GM18909 (cell line): Measurements from ENCODE around the gene ADARB2.
"Not testable (repeated sequence)": the region's sequence is repeated elsewhere in the genome, so short reads cannot be mapped to it uniquely, and the experiment has no call there.

Experiments
- ATAC-seq: cut with Tn5 transposase; IDR thresholded peaks from one replicate; pipeline ENCODE4 v1.9.1; 2021; ENCODE audit warnings: mild to moderate bottlenecking; ENCODE audit not compliant: unreplicated experiment, poor library complexity

The ADARB2 gene

DNA sequence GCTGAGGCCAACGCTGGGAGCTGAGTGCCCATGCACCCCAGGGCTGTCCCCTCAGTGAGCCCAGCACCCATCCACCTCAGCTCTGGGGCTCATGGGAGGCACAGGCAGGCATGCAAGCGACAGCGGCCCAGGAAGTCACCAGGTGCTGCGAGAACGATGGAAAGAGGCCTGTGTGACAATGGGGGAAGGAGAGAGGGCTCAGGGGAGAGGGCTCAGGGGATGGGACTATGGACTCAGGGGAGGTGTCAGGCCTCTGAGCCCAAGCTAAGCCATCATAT, 388.6 kb downstream of the ADARB2 start:
- no peak for ATAC-seq

DNA sequence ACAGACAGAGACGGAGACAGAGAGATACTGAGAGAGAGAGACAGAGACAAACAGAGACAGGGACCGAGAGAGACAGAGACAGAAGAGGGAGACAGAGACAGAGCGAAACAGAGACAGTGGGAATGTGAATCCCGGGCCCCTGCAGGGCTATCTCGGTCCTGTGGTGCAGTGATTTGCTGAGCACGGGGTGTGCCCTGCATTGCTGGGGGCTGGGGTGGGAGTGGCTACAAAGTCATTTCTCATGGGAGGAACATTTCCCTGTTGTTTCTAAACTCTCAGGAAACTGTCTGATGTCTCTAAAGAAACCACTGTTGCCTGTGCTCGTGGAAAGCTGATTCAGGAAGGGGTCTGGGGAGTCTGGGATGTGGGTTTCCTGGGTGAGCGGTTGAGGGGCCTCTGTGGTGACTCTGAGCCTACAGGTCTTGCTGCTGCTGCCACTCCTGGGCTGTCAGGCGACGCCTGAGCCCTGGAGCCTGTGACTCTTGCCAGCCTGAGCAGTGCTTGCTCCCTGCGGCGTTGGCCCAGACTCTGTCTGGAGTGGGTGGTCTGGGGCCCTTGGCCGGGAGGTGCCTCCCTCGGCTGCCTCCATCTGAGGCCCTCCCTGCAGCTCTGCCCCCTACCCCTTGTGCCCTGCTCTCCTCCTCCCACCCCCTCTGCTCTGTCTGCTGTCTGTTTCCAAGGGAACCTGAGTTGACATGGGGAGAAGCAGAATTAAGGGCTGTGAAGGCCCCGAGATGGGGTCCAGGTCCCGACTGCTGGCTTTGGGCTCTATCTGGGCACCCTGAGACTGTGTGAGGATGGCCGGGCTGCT, 389.2 kb downstream of the ADARB2 start:
- no peak for ATAC-seq

DNA sequence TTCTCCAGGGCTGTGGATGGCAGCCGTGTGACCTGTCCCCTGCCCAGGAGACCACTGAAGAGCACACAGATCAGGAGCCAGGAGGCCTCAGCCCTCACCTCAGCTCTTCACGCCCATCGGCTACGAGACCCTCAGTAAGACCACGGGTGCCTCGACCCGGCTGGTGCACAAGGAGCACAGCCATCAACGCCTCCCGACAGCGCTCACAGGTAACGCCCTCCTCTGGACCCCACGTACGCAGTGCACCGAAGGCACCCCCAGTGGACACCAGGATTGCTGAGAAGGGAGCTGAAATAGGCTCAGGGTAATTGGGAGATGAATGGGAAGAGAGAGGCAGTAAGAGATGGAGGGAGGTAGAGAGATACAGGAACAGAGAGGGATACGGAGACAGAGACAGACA, 389.8 kb downstream of the ADARB2 start:
- ATAC-seq: no peak

DNA sequence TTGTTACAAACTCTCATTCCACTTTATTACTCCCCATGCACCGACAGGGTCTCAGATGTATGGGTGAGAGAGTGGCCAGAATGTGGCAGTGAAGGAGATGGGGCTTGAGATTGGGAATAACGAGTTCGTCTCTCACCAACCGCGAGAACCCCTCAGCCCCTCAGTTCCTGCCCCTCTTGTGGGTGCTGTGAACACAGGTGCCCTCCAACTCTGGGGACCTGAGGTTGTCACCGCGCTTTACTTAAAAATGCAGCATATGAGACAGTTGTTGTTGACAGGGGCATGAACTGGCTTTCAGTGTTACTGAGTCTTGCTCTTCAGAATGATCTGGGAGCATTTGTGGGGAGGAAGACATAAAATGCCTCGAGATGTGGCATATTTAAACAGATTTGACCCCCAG, 391.1 kb downstream of the ADARB2 start:
- no peak for ATAC-seq

DNA sequence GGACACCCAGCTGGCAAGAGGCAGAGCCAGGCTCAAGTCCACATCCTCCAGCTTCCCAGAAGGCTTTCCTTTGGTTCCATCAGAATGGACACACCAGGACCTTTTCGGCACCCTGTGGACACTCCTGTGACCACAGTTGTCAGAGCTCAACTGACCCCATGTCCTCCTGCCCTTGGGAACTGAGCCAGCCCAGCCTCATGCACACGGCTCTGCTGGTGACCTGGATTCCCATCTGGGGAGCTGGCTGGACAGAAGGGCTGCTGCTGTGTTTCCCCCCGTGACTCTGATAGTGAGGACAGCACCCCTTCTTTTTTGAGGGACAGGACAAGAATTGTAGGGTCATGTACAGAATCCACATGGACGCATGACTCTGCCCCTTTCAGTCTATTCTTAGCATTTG, 392.0 kb downstream of the ADARB2 start:
- ATAC-seq: no peak

DNA sequence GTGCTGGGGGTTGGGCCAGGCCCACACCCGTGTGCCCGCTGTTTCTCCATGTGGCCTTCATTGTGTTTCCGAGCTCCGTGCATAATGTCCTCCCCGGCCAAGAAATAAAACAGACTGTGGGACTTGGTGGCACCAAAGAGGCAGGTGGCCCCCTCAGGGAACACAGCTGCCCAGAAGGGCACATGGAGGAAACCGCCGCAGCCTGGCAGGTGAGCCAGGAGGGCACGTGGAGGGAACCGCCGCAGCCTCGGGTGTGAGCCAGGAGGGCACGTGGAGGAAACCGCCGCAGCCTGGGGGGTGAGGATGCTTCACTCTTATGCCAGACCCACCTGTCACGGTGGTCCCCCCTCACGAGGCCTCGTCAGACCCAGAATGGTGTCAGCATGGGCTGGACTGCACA, 392.5 kb downstream of the ADARB2 start:
- no peak for ATAC-seq

DNA sequence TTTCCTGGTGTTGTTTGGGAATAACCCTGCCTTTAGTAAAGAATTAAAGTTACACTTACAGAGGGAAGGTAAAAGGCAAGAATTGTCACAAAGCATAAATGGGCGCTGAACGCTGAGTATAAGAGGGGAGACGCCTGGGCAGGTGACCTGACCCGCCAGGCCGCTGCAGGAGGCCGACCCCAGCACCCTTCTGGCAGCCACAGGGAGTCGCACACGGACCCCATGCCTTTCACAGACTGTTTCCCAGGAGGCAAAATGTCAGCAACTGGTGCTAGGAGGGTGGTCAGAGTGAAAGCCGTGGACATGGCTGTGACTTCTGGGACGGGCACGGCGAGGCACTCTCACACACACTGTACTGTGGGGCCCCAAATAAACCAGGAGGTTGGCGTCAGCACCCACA, 392.9 kb downstream of the ADARB2 start:
- ATAC-seq: no peak

DNA sequence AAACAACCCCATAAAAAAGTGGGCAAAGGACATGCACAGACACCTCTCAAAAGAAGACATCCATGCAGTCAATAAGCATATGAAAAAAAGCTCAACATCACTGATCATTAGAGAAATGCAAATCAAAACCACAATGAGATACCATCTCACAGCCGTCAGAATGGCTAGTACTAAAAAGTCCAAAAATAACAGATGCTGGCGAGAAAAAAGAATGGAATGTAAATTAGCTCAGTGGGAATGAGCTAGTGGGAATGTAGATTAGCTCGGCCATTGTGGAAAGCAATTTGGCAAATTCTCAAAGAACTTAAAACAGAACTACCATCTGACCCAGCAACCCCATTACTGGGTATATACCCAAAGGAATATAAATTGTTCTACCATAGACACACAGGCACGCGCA, 394.1 kb downstream of the ADARB2 start:
- no peak for ATAC-seq

DNA sequence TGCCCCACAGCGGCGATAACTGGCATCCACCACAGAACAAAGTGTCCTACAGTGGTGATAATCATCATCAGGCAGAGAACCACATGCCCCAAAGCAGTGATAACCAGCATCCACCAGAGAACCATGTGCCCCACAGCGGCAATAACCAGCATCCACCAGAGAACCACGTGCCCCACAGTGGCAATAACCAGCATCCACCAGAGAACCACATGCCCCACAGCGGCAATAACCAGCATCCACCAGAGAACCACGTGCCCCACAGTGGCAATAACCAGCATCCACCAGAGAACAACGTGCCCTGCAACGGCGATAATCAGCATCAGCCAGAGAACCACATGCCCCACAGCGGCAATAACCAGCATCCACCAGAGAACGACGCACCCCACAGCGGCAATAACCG, 396.3 kb downstream of the ADARB2 start:
- ATAC-seq: not testable (repeated sequence)

DNA sequence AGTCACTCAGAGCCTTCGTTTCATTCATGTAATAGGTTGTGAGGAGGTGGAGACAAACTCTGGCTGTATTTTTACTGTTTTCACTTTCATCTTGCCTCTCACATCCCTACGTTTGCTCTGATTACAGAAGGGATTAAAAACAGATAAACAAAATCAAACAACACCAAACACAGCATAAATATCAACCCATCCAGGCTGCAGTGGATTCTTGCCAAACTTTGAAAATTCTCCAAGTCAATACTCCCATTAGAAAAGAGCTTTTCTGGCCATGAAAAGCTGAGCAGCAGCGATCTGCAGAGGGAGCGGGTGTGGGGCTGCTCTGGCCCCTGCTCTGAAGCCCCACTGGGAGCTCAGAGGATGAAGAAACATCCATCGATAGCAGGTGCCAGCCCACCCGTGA, 397.9 kb downstream of the ADARB2 start:
- ATAC-seq: no peak

DNA sequence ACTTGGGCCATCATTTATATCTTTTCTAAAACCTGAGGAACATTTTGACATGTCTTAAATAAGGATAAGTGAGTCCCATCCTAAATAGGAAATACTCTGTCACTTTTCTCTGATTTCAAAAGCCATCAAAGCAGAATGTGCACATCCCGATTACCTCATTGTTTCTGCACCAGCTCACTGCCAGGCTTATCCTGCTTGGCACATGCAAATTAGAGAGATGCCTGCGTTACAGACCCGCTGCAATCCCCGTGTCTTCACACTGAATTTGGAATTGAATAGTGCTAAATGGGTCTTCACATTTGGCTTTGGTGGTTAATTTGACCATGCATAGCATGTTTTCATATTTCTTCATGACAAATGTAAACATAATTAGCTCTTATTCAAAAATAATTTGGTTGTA, 401.7 kb downstream of the ADARB2 start:
- ATAC-seq: no peak

DNA sequence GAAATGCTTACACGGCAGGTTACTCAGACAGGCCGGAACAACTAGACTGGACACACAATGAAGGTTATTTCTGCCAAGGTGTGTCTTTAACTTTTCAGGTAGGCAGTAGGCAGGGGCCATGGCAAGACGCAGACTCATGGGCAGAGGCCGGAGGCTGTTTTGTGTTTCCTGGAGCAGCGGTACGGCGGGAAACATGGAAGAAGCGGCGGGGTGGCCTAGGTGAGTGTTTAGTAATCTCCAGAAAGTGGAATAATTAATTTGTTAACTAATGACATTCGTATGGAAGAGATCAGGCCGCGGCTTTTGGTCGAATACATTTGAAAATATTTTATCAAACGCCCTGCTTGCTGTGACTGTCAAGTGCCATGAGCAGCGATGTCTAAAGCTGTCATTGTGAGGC, 403.3 kb downstream of the ADARB2 start:
- no peak for ATAC-seq

DNA sequence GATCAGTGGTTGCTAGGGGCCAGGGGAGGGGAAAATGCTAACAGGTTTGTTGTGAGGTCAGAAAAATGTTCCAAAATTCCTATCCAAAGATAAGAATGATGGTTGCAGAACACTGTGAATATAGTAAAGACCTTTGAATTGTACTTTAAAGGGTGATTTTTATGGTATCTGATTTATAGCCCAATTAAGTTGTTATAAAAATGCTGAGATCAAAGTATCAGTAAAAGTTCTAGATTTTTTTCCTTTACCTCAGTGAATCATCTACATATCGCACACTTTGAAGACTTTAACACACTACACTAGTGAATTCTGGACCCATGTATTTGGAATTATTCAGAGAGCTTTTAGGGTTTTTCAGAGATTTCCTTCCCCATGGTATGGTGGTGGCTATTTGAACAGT, 405.8 kb downstream of the ADARB2 start:
- no peak for ATAC-seq

DNA sequence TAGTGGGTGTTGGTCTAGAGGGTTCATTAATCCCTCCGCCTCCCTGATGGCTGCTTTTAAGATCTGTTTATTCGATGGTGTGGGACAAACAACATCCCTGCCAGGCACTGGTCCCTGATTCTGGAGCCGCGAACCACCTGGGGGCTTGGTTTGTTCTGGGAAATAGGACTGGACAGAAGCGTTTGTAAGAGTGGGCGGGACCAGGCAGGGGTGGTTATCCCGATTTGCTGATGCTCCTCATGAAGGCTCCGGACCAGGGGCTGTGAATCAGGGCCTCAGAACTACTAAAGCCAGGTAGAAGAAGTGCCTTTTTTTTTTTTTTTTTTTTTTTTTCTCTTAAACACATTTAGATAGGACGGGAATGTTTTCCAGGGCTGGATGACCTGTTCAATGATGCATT, 407.7 kb downstream of the ADARB2 start:
- ATAC-seq: no peak

DNA sequence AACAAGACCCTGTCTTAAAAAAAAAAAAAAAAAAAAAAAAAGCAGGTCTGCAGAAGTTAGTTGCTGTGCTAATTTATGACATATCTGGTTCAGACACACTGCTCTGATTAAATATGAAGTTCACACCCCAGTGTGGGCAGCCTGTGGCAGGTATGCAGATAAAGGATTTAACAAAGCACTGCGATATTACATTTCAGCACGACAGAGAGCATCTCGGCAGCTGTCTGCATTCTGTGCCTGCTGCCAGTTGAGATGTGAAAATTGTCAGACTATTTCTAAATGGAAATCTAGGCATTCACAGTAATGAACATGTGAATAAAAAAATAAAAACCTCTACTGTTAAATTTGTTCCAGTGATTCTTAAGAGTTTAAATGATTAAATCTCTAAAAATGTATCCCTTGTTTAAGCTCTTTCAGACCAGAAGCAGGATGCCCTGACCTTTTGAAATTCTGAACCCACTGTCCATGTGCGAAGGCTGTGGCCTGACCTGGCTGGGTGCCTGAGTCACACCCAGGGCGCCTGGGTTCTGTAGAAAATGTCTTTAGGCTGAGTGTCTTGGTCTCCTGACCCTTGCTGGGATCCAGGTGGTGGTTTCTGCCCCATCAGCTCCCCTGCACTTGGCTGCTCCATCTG, 408.2 kb downstream of the ADARB2 start:
- no peak for ATAC-seq

DNA sequence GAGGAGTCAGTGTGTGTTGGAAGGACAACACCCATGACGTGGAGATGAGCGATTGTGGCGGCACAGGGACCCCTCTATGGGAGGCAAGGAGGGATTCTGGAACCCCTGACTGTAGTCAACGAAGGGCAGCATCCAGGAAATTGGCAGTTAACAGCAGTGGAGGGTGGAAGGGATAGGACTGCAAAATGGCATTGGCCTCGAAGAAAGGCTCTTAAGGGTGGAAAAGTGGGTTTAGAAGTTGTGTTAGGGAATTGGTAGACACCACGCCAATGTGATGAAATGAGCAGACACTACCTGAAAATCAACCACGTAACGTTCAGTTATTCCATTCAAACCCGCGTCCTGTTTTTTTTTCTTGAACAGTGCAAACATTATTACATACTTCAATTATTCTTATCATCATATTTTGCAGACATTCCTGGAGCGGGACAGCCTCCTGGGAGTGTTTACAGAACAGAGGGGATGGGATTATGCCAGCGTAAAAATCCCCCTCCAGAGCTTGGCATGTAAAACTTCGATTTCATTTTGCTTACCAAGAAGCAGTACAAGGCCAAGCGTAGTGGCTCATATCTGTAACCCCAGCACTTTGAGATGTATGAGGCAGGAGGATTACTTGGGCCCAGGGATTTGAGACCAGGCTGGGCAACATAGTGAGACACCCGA, 409.0 kb downstream of the ADARB2 start:
- no peak for ATAC-seq

DNA sequence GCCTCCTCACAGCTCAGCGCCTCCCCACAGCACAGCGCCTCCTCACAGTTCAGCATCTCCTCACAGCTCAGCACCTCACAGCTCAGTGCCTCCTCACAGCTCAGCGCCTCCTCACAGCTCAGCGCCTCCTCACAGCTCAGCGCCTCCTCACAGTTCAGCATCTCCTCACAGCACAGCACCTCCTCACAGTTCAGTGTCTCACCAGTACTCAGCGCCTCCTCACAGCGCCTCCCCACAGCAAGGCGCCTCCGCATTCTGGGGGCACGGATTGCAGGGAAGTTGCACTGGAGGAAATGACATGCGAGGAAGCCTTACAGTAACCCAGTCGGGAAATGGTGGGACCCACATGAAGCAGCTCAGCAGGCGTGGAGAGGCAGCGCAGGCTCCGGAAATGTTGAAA, 409.6 kb downstream of the ADARB2 start:
- ATAC-seq: no peak

DNA sequence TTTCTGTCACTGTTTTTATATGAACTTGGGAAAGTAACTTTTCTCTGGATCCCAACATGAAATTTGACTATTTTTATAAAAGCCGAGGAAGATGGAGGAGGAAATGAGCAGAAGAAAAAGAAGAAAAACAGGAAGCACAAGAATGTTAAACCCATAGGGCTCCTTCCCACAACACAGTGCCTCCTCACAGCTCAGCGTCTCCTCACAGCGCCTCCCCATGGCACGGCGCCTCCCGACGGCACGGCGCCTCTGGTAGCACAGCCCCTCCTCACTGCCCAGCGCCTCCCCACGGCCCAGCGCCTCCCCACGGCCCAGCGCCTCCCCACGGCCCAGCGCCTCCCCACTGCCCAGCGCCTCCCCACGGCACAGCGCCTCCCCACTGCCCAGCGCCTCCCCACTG, 410.8 kb downstream of the ADARB2 start:
- ATAC-seq: not testable (repeated sequence)

DNA sequence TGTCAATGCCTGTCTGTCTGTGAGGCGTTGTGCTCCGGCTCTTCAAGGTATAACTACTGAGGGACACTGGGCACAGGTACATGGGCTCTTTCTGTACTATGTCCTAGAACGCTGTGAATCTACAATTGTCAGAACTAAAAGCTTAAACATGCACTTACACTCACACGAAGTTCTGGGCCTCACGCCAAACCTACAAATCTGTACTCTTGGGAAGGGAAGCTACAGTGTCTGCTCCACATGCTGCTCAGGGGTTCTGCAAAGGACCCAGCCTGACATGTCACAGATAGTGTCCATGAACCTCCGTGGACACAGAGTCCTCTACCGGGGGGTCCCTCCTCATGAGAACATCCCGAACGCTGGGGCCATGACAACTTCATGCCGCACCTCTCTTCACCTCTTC, 412.4 kb downstream of the ADARB2 start:
- no peak for ATAC-seq

DNA sequence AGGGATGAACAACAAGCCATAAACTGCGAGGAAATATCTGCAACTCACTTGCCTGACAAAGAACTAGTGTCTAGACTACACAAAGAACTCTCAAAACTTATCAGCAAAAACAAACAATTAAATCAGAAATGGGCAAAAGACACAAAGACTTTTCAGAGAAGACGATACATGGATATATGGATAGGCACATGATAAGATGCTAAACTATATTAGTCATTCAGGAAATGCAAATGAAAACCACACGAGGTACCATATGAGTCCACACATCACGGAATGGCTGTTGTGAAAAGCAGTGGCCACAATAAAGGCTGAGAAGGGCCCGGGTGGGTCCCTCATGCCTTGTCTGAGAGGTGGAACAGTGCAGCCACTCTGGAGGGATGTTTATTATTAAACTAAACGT, 413.4 kb downstream of the ADARB2 start:
- peak; percentile 52 for ATAC-seq

DNA sequence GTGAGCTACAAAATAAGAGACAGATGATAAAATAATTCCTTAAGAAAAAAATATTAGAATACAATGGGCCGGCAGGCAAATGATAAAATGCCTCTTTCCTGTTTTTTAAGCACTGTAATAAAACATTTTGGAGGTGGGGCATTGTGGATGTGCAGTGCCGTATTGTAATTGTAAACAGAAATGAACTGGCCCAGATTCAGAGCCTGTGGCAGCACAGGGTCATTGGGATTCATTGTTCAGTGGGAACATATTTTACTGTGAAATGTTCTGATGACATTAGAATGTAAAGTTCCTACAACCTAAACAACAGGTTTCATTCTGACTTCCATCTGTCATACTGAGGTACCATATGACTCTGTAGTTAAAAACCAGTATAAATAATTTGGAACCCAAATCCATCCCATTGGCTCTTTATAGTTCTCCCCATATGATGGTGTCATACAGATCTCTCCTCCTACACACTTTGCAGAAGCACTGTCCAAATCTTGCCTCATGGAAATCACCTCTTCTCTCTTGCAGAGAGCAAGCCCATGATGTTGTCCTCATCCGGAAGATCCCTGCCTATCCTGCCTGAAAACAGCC, 416.5 kb downstream of the ADARB2 start:
- ATAC-seq: no peak

DNA sequence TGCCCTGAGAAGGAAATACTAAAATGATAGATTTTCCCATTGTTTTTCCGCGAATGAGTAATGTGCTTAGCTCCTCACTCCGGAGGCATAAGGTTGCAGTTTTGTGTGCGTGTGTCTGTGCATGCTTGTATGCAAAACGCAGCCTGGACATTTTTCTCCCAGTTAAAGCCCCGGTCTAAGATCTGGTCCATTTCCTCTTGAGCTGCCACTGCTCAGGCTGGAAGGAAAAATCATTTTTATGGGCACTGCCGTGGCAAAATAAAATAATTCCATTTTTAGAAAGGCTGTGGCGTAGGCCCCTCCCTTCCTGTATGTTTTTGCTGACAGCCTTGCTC, 420.5 kb downstream of the ADARB2 start:
- no peak for ATAC-seq
